DOHH2 (cell line): ENCODE measurements around the gene BMPER.

ENCODE experiments used
- H3F3A ChIP-seq: fragments of 200-600 bp; sonication (generic), shearing (Covaris generic); 2 replicates; pipeline ENCODE4 v1.6.0; 2016; ENCODE audit warnings: antibody characterized with exemption, mild to moderate bottlenecking; ENCODE audit not compliant: control insufficient read depth, insufficient read depth
- H3K27ac ChIP-seq: fragments of 200-600 bp; sonication (generic); 2 replicates; pipeline ENCODE4 v1.5.1; 2014; ENCODE audit warnings: low read depth, mild to moderate bottlenecking, low read length, moderate library complexity
- H3K27me3 ChIP-seq: fragments of 200-600 bp; sonication (generic); 2 replicates; pipeline ENCODE4 v1.6.1; 2014; ENCODE audit warnings: mild to moderate bottlenecking, low read length, mixed read lengths; ENCODE audit not compliant: control insufficient read depth
- H3K36me3 ChIP-seq: fragments of 200-600 bp; sonication (generic); 2 replicates; pipeline ENCODE4 v1.6.1; 2014; ENCODE audit warnings: mild to moderate bottlenecking, low read length, moderate library complexity, mixed read lengths; ENCODE audit not compliant: control insufficient read depth
- H3K4me1 ChIP-seq: fragments of 200-600 bp; sonication (generic); 2 replicates; pipeline ENCODE4 v1.6.1; 2014; ENCODE audit warnings: mild to moderate bottlenecking, low read length, mixed read lengths; ENCODE audit not compliant: control insufficient read depth
- H3K4me2 ChIP-seq: fragments of 200-600 bp; sonication (generic); 2 replicates; pipeline ENCODE4 v1.6.0; 2014; ENCODE audit warnings: mild to moderate bottlenecking, low read length, moderate library complexity
- H3K4me3 ChIP-seq: fragments of 200-600 bp; sonication (generic); 2 replicates; pipeline ENCODE4 v1.5.1; 2014; ENCODE audit warnings: mild to moderate bottlenecking, low read length, mixed read lengths
- H3K79me2 ChIP-seq: fragments of 200-600 bp; sonication (generic); 2 replicates; pipeline ENCODE4 v1.6.1; 2014; ENCODE audit warnings: mild to moderate bottlenecking, low read length, mixed read lengths; ENCODE audit not compliant: control insufficient read depth
- H3K9me2 ChIP-seq: fragments of 200-600 bp; sonication (generic); replicated peaks from 2 replicates; pipeline ENCODE4 v1.6.1; 2014; ENCODE audit warnings: mild to moderate bottlenecking, low read length, mixed read lengths; ENCODE audit not compliant: control insufficient read depth
- H3K9me3 ChIP-seq: fragments of 200-600 bp; sonication (generic); 2 replicates; pipeline ENCODE4 v1.6.1; 2014; ENCODE audit warnings: antibody characterized with exemption, low read length, mixed read lengths; ENCODE audit not compliant: control insufficient read depth, insufficient read depth
- H4K20me1 ChIP-seq: fragments of 200-600 bp; sonication (generic); 2 replicates; pipeline ENCODE4 v1.6.0; 2014; ENCODE audit warnings: low read depth, mild to moderate bottlenecking, antibody characterized with exemption, low read length, moderate library complexity; ENCODE audit not compliant: control insufficient read depth, insufficient read depth
- EZH2phosphoT487 ChIP-seq: fragments of 200-600 bp; sonication (generic); IDR thresholded peaks from 2 replicates; pipeline ENCODE4 v1.6.1; 2017; ENCODE audit warnings: borderline replicate concordance, mild to moderate bottlenecking, antibody characterized with exemption, low read length, moderate library complexity, mixed read lengths
- TF ChIP-seq, protein P1 (sequence below): fragments of 200-600 bp; sonication (generic); IDR thresholded peaks from one replicate; pipeline ENCODE4 v1.5.1; 2014; ENCODE audit warnings: antibody characterized with exemption, mild to moderate bottlenecking, low read depth, low read length; ENCODE audit not compliant: poor library complexity, severe bottlenecking

Gene BMPER

DNA sequence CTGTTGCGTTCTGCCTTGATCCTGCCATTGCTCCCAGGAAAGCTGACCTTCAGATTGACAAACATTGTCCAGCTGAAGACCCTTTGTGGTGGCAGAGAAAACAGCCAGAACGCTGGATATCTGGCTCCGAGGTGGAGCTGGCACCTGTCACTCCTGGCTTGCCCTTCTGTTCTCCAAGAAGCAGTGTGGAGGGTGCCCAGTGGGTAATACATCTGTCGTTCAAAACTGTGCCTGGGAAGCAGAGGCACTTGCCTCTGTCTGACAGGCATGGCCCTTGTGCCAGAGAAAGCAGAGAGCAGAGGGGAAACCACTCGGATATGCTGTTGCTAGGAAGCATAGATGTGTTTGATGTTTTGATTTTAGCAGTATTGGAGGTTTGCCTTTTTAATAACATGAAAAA, 231.4 kb downstream of the BMPER start:
- Histone ChIP-seq H3K4me3 (no peak overlapping the region), H3F3A (no peaks in the 10 kb centered on the region), H4K20me1 (no peaks in the 10 kb centered on the region), H3K4me1 (no peaks in the 10 kb centered on the region), H3K79me2 (no peaks in the 10 kb centered on the region), H3K4me2 (no peak overlapping the region), H3K27me3 (no peaks in the 10 kb centered on the region), H3K36me3 (no peaks in the 10 kb centered on the region), H3K27ac (no peak overlapping the region), H3K9me2 (no peaks in the 10 kb centered on the region), H3K9me3 (no peaks in the 10 kb centered on the region)
- TF ChIP-seq, protein P1, sequence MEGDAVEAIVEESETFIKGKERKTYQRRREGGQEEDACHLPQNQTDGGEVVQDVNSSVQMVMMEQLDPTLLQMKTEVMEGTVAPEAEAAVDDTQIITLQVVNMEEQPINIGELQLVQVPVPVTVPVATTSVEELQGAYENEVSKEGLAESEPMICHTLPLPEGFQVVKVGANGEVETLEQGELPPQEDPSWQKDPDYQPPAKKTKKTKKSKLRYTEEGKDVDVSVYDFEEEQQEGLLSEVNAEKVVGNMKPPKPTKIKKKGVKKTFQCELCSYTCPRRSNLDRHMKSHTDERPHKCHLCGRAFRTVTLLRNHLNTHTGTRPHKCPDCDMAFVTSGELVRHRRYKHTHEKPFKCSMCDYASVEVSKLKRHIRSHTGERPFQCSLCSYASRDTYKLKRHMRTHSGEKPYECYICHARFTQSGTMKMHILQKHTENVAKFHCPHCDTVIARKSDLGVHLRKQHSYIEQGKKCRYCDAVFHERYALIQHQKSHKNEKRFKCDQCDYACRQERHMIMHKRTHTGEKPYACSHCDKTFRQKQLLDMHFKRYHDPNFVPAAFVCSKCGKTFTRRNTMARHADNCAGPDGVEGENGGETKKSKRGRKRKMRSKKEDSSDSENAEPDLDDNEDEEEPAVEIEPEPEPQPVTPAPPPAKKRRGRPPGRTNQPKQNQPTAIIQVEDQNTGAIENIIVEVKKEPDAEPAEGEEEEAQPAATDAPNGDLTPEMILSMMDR: no peak
- TF ChIP-seq EZH2phosphoT487: no peak

DNA sequence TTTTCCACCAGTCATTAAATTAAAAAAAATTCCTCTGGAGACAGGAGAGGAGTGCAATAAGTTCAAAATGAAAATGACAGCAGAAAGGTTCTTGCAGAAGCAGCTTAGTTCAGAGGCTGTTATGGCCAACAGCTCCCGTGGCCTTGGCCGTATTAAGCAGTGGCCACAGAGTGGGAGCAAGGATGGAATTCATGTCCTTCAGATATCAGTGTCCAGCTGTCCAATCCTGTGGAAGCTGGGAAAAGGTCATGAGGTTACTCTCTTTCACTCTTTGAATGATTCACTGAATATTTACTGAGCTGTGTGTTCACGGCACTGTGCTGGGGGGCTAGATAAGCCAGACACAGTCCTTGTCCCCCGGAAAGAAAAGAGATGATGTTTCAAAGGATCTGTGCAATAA, 231.8 kb downstream of the BMPER start:
- Histone ChIP-seq H3K27me3 (no peaks in the 10 kb centered on the region), H3F3A (no peaks in the 10 kb centered on the region), H3K4me1 (no peaks in the 10 kb centered on the region), H3K4me2 (no peak overlapping the region), H3K9me2 (no peaks in the 10 kb centered on the region), H3K79me2 (no peaks in the 10 kb centered on the region), H3K4me3 (no peak overlapping the region), H4K20me1 (no peaks in the 10 kb centered on the region), H3K27ac (no peak overlapping the region), H3K9me3 (no peaks in the 10 kb centered on the region), H3K36me3 (no peaks in the 10 kb centered on the region)
- TF ChIP-seq, protein P1: no peak
- no peak for TF ChIP-seq EZH2phosphoT487

DNA sequence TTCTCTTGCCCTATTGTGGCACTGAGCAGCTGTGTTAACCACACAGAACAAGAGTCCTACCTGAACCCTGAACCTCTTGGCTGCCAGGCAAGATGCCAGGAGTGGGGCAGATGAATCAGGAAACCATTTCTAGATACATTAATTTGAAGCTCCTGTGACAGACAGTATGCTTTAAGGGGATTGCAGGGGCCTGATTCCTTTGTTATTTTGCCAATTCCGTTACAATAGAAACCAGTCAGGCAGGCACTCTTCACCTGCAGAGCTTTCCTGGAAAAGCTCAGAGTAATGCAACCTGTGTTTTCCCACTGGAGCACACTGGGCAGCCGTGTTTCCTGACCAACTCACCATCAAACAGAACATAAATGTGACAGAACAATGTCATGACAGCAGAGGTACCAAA, 233.1 kb downstream of the BMPER start:
- H3K79me2 ChIP-seq: no peaks in the 10 kb centered on the region
- H3K4me2 ChIP-seq: no peak overlapping the region
- no peaks in the 10 kb centered on the region for H3K36me3 ChIP-seq
- H3K9me3 ChIP-seq: no peaks in the 10 kb centered on the region
- no peaks in the 10 kb centered on the region for H3K4me1 ChIP-seq
- H3K27me3 ChIP-seq: no peaks in the 10 kb centered on the region
- H3K4me3 ChIP-seq: no peak overlapping the region
- no peak overlapping the region for H3K27ac ChIP-seq
- no peak for TF ChIP-seq EZH2phosphoT487
- TF ChIP-seq, protein P1: no peak
- no peaks in the 10 kb centered on the region for H4K20me1 ChIP-seq
- H3F3A ChIP-seq: no peaks in the 10 kb centered on the region
- no peaks in the 10 kb centered on the region for H3K9me2 ChIP-seq

DNA sequence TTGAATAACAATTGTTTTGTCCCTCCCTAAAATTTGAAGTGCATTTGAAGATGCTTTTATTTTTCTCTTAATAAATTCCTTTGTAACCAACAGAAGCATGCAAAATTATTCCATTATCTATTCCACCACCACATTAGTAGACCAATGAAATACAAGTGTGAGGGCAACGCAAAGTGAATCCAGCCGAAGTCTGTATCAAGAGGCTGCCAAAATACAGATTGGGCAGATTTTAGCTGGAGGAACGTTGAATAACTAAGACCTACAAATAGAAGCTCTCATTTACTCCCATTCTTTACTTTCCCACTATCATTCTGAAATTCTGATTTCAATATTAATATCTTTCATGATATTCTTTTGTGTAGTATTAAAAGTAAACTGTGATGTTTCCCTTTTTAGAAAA, 233.7 kb downstream of the BMPER start:
- no peak overlapping the region for H3K27ac ChIP-seq
- no peaks in the 10 kb centered on the region for H3K79me2 ChIP-seq
- TF ChIP-seq EZH2phosphoT487: no peak
- TF ChIP-seq, protein P1: no peak
- no peaks in the 10 kb centered on the region for H3K27me3 ChIP-seq
- H3F3A ChIP-seq: no peaks in the 10 kb centered on the region
- no peaks in the 10 kb centered on the region for H3K36me3 ChIP-seq
- no peak overlapping the region for H3K4me2 ChIP-seq
- H3K9me3 ChIP-seq: no peaks in the 10 kb centered on the region
- no peaks in the 10 kb centered on the region for H3K4me1 ChIP-seq
- H3K4me3 ChIP-seq: no peak overlapping the region
- no peaks in the 10 kb centered on the region for H4K20me1 ChIP-seq
- H3K9me2 ChIP-seq: no peaks in the 10 kb centered on the region
